NCI-H1436 treated with DMSO at 0.1 percent for 48 hours (cell line): ENCODE measurements around the gene EDRF1.
"Not testable (repeated sequence)": the region's sequence is repeated elsewhere in the genome, so short reads cannot be mapped to it uniquely, and the experiment has no call there.

Experiments
- DNase-seq: peaks from one replicate; lab custom pipeline; 2025; lab: John Stamatoyannopoulos, UW

EDRF1 gene

GRCh38 chr10:125709553-125710474 lies 9.7 kb upstream of the EDRF1 start:
- no peak for DNase-seq

- no peak for DNase-seq
These were observed 8.3 kb upstream of the EDRF1 start for GRCh38 chr10:125711110-125711750.

GRCh38 chr10:125714728-125715127 lies 4.8 kb upstream of the EDRF1 start:
- not testable (repeated sequence) for DNase-seq

- no peak for DNase-seq
These were observed 483 bp downstream of the EDRF1 start for GRCh38 chr10:125720002-125720382.

GRCh38 chr10:125721035-125721434 lies 1.5 kb downstream of the EDRF1 start:
- DNase-seq: no peak

- no peak for DNase-seq
These were observed 3.3 kb downstream of the EDRF1 start for GRCh38 chr10:125722811-125723210.

- DNase-seq: no peak
These were observed 7.4 kb downstream of the EDRF1 start for GRCh38 chr10:125726914-125727313.

DNA sequence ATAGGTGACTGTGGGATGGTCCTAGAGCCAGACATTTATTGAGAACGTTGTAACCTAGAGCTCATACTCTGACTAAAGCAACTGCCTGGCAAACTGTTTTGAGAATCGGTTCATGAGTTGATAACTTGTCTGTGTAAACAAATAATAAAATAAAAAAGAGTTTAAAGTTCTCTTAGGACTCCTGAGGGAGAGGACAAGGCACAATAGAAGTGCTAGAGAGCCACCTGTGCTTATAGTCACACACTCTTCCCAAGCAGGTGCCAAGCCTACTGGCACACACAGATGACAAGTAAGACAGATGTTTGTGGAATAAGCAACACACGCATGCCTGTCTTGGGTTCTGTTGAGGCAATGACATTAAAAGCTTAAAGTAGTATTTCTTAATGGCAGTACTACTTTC lies 7.9 kb downstream of the EDRF1 start:
- DNase-seq: no peak

DNA sequence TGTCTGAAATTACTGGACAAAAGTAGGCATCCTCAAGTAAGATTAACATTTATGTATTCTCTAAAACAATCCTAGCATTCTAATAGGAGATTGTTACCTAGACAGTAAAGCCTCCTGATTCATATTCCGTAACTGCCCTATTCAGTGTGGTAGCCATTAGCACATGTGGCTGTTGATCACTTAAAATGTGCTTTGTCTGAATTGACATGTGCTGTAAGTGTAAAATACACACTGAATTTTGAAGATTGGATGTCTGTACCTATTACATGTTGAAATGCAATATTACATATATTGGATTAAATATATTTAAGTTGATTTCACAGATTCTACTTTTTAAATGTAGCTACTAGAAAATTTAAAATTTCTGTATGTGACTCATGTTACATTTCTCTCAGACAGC lies 14.6 kb downstream of the EDRF1 start:
- DNase-seq: no peak

- no peak for DNase-seq
These were observed 15.3 kb downstream of the EDRF1 start for GRCh38 chr10:125734823-125735222.

- DNase-seq: no peak
These were observed 18.7 kb downstream of the EDRF1 start for GRCh38 chr10:125738206-125738605.

DNA sequence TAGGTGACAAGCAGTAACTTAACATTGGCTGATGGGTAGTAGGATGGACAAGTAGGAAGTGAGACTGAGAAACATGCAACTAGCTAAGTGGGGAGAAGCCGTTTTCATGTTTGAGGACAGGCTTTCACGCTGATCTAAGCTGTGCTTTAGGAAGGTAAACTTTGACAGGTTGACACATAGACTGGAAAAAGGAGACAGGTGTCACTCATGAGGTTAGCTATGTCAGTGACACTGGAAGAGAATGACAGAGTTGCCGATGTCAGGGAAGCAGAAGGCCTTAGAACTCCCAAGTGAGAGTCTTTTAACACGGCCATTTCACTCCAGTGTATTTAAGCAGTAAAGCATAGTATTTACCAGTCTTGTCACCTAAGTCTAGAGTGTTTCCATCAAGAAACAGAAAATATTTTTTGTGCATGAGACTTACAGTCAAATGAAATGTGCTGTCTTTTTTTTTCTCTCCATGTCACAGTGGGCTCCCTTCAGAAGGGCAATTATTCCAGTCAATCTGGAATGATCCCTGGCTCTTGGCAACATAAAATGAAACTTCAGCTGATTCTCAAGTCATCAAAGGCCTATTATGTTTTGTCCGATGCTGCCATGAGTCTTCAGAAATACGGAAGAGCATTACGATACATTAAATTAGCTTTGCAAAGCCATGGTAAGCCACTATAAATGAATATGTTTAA lies 20.6 kb downstream of the EDRF1 start:
- no peak for DNase-seq

GRCh38 chr10:125742465-125742864 lies 23.0 kb downstream of the EDRF1 start:
- no peak for DNase-seq

DNA sequence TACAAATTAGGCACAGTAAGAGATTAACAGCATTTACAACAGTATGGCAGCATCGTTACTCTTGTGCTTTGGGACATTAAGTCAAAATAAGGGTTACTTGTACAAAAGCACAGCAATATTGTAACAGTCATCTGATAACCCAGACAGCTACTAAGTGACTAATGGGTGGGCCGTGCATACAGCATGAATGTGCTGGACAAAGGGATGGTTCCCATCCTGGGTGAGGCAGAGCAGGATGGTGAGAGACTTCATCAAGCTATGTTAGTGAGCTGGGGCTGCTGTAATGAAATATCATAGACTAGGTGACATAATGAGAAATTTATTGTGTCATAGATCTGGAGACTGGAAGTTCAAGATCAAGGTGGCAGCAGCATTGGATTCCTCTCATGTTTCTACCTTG lies 25.4 kb downstream of the EDRF1 start:
- DNase-seq: no peak

DNA sequence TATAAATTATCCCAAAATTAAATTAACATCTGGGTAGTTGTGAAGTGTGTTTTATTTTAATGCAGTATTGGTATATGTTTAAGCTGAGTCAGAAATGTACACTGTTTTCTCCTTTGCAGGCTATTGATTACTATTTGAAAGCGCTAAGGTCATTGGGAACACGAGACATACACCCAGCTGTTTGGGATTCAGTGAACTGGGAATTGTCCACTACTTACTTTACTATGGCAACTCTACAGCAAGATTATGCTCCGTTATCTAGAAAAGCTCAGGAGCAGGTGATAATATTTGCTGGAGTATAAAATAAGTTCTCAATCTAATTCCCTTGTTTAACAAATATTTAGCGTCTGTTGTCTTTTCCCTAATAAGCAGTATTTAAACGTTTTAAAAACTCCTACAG lies 27.9 kb downstream of the EDRF1 start:
- no peak for DNase-seq

DNA sequence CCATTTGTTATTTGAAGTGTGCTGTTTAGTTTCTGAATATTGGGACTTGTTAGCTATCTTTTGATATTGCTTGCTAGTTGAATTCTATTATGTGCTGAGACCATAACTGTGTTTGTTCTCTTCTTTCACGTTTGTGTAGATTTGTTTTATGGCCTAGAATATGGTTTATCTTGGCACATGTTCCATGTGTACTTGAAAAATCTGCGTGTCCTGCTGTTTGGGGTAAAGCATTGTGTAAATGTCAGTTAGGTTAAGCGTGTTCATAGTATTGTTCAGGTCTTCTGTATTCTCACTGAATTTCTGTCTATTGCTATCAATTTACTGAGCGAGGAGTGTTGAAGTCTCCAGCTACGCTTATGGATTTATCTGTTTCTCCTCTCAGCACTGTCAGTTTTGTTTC lies 36.7 kb downstream of the EDRF1 start:
- no peak for DNase-seq

- no peak for DNase-seq
These were observed 37.5 kb downstream of the EDRF1 start for GRCh38 chr10:125756853-125757487.

GRCh38 chr10:125757742-125758141 lies 38.2 kb downstream of the EDRF1 start:
- DNase-seq: no peak

DNA sequence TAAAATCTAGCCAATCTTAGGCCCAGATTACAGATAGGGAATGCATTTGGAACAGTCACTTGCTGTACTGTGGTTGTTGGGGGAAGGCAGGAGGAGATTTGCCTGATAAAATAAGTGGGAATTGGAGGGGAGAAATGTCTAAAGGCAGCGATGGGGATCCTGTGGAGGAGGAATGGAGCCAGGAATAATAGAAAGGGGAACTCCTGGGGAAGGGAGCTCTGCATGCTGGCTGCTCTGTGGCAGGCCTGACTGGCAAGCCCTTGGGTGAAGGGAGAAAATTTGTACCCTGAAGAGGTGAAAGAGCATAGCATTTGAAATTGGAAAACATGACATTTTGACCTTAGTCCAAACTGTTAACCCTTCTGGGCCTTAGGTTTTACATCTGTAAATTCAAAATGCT lies 42.5 kb downstream of the EDRF1 start:
- DNase-seq: no peak

DNA sequence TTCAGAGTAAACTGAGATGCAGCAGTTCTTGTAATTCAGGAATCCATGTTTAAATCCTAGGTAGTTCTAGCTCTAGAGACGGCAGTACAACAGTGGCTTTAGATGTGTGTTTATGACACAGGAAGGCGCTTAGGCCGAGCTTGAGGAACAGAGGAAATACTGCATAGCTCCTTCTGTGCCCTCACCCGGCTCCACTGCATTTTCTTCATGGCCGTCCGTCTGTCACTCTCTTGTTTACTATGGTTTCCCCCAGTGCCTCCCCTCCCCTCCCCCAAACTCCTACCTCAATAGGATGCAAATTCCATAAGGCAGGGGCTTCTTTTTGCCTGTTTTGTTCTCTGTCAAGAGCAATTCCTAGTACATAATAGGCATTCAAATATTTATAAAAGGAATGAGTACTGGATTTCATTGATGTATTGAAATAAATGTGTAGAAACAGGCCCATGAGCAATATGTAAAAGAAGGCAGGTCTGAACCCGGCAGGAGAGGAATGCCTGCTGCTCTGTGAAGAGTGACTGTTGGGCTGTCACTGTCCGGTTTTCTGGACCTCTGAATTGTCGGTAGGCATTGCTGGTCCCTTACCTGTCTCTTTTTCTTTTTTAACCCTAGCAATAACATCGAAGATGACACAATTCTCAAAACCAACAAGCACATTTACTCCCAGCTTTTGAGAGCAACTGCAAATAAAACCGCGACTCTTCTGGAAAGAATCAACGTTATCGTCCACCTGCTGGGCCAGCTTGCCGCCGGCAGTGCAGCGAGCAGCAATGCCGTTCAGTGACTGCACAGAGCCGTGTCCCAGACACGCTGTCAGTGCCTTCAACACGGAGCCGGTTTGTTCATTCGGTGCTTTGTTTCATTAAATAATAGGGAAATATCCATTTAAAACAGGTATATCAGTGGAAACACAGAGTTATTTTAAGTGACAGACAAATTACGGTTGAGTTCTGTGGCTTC lies 43.5 kb downstream of the EDRF1 start:
- DNase-seq: no peak

- DNase-seq: no peak
These were observed 46.3 kb downstream of the EDRF1 start for GRCh38 chr10:125765835-125766234.
